T-helper 17 cell (primary cell): ENCODE data around the gene CD6. TPM values are rescaled to one million over a fixed set of nuclear protein-coding genes. Genes with fewer than 3 reads are reported as not detected.

Experiments
- ATAC-seq: fragments of 150-1000 bp; cut with Tn5 transposase; 2 replicates; pipeline ENCODE4 v1.10.0; 2021; ENCODE audit warnings: mild to moderate bottlenecking, moderate library complexity
- DNase-seq, 3 donors: peaks; one replicate each; pipeline versions ENCODE4 v3.0.0 to v3.0.0-alpha.2; 2020 to 2021
- H3K9me3 ChIP-seq: one replicate; pipeline ENCODE4 v1.7.0; 2013; ENCODE audit warnings: low read length, mild to moderate bottlenecking; ENCODE audit not compliant: control insufficient read depth, poor library complexity, severe bottlenecking
- H3K27ac Mint-ChIP-seq: one replicate; pipeline ENCODE4 v1.8.0; 2022; ENCODE audit warnings: mild to moderate bottlenecking, moderate library complexity, mixed read lengths
- H3K27me3 Mint-ChIP-seq: one replicate; pipeline ENCODE4 v1.8.0; 2022; ENCODE audit warnings: mixed read lengths
- H3K36me3 Mint-ChIP-seq: one replicate; pipeline ENCODE4 v1.8.0; 2022; ENCODE audit warnings: low read depth, mixed read lengths
- H3K4me1 Mint-ChIP-seq: one replicate; pipeline ENCODE4 v1.8.0; 2022; ENCODE audit warnings: mild to moderate bottlenecking, mixed read lengths
- H3K4me3 Mint-ChIP-seq: one replicate; pipeline ENCODE4 v1.8.0; 2022; ENCODE audit warnings: mild to moderate bottlenecking, moderate library complexity, mixed read lengths
- total RNA-seq, 4 donors: library from RNA in 2 of 4; stranded (reverse) in 2 of 4; gene quantifications; one replicate each; pipeline ENCODE4 v1.2.3 and lab custom pipeline; 2022 to 2026

The CD6 gene, protein sequence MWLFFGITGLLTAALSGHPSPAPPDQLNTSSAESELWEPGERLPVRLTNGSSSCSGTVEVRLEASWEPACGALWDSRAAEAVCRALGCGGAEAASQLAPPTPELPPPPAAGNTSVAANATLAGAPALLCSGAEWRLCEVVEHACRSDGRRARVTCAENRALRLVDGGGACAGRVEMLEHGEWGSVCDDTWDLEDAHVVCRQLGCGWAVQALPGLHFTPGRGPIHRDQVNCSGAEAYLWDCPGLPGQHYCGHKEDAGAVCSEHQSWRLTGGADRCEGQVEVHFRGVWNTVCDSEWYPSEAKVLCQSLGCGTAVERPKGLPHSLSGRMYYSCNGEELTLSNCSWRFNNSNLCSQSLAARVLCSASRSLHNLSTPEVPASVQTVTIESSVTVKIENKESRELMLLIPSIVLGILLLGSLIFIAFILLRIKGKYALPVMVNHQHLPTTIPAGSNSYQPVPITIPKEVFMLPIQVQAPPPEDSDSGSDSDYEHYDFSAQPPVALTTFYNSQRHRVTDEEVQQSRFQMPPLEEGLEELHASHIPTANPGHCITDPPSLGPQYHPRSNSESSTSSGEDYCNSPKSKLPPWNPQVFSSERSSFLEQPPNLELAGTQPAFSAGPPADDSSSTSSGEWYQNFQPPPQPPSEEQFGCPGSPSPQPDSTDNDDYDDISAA
- 100 to 1,000 TPM; 533 to 568 TPM for total RNA-seq
- total RNA-seq (lab: John Stamatoyannopoulos, UW) = 435 to 539 reads per million in 2 donors

- peak within 1 kb of the TSS; percentile 100 for H3K27ac Mint-ChIP-seq
- no peaks in the 10 kb centered on the region for H3K9me3 ChIP-seq
- ATAC-seq = peak; percentile 79
- H3K27me3 Mint-ChIP-seq = no peaks in the 10 kb centered on the region
- H3K36me3 Mint-ChIP-seq = peaks cover 10% of the 10 kb centered on the region
- peak in 2 of 3 donors; percentile 45 to 54 for DNase-seq
- peak within 1 kb of the TSS; percentile 100 for H3K4me3 Mint-ChIP-seq
- H3K4me1 Mint-ChIP-seq = peaks cover 34% of the 10 kb centered on the region
Observed at GRCh38 chr11:60971520-60971919, at the start of gene CD6. Gene CD6 (plus strand): TSS chr11:60971680. CDS start chr11:60971866, 186 bp downstream.

DNA sequence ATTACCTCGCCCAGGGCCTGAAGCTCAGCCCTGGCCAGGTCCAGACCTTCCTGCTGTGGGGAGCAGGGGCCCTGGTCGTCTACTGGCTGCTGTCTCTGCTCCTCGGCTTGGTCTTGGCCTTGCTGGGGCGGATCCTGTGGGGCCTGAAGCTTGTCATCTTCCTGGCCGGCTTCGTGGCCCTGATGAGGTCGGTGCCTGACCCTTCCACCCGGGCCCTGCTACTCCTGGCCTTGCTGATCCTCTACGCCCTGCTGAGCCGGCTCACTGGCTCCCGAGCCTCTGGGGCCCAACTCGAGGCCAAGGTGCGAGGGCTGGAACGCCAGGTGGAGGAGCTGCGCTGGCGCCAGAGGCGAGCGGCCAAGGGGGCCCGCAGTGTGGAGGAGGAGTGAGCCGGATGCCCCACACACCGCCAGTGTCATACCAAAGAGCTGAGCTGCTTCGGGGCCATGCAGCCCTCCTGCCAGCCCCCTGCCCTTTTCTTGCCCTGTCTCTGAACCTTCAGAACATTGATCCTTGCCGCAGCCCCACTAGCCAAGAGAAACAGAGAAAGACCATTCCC is 49.6 kb upstream of the CD6 start:
- H3K4me3 Mint-ChIP-seq = no peak overlapping the region

GRCh38 chr11:60922906-60923305 is 48.6 kb upstream of the CD6 start:
- DNase-seq = no peak
- peaks cover 9% of the 10 kb centered on the region for H3K36me3 Mint-ChIP-seq
- H3K9me3 ChIP-seq = no peaks in the 10 kb centered on the region
- H3K4me1 Mint-ChIP-seq = peaks cover 12% of the 10 kb centered on the region
- H3K4me3 Mint-ChIP-seq = no peak overlapping the region
- H3K27me3 Mint-ChIP-seq = peaks cover 42% of the 10 kb centered on the region
- no peak for ATAC-seq
- H3K27ac Mint-ChIP-seq = no peak overlapping the region

More for the DNA sequence above, 49.6 kb upstream of the CD6 start:
- no peak for DNase-seq
- no peak for ATAC-seq
- H3K9me3 ChIP-seq = no peaks in the 10 kb centered on the region
- H3K36me3 Mint-ChIP-seq = peaks cover 9% of the 10 kb centered on the region
- peaks cover 17% of the 10 kb centered on the region for H3K4me1 Mint-ChIP-seq
- peaks cover 32% of the 10 kb centered on the region for H3K27me3 Mint-ChIP-seq
- no peak overlapping the region for H3K27ac Mint-ChIP-seq

- no peak overlapping the region for H3K27ac Mint-ChIP-seq
- no peaks in the 10 kb centered on the region for H3K9me3 ChIP-seq
- peaks cover 42% of the 10 kb centered on the region for H3K27me3 Mint-ChIP-seq
- H3K36me3 Mint-ChIP-seq = peaks cover 9% of the 10 kb centered on the region
- DNase-seq = no peak
- H3K4me3 Mint-ChIP-seq = peak overlapping the region; percentile 79
- peaks cover 10% of the 10 kb centered on the region for H3K4me1 Mint-ChIP-seq
- no peak for ATAC-seq
Observed at GRCh38 chr11:60923326-60923725, 48.2 kb upstream of the CD6 start.

GRCh38 chr11:60923800-60924109 is 47.7 kb upstream of the CD6 start:
- Mint-ChIP-seq H3K27ac (no peak overlapping the region), H3K27me3 (peaks cover 42% of the 10 kb centered on the region), H3K4me3 (peak overlapping the region; percentile 79), H3K4me1 (peaks cover 10% of the 10 kb centered on the region), H3K36me3 (peaks cover 9% of the 10 kb centered on the region)
- H3K9me3 ChIP-seq = no peaks in the 10 kb centered on the region
- ATAC-seq (no peak), DNase-seq (no peak)

DNA sequence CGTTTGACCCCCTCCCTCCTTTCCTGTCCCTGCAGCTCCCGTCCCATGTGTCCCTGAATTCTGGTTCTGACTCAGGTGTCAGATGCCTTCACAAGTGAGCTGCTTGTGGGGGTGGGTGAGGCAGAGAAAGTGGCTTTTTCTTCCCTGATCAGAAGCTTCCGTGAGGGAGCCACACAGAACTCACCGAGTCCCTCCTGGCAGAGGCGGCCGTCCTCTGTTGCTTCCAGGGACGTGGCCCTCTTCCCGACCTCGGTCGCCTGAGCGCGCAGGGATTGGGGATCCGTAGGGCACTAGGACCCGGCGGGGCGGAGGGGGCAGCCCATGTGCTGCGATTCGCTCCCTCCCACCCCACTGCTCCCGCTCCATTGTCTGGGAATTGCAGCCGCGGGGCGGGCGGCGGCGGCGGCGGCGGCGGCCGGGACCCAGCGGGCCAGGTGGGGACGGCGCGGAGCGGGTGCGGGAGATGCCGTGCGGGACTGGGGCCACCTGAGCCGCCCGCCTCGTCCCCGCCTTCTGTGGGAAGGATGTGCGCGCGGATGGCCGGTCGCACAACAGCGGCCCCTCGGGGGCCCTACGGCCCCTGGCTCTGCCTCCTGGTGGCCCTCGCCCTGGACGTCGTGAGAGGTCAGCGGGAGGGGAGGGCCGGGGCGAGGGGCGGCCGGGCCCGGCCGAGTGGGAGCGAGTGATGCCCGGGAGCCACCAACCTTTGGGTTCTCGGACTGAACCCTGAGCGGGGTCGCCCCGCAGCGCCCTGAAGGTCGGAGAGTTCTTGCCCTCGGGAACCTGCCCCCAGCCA is 47.2 kb upstream of the CD6 start, which contains the start of gene TMEM132A:
TSS of gene TMEM132A (plus strand) at position 351 of the 796 bp plus-strand sequence. CDS start at position 525, 174 bp downstream.
- peaks cover 10% of the 10 kb centered on the region for H3K4me1 Mint-ChIP-seq
- no peak within 1 kb of the TSS for H3K27ac Mint-ChIP-seq
- peaks cover 9% of the 10 kb centered on the region for H3K36me3 Mint-ChIP-seq
- H3K27me3 Mint-ChIP-seq = peaks cover 44% of the 10 kb centered on the region
- no peak for DNase-seq
- H3K4me3 Mint-ChIP-seq = peak within 1 kb of the TSS; percentile 79
- peak; percentile 55 for ATAC-seq
- H3K9me3 ChIP-seq = no peaks in the 10 kb centered on the region

DNA sequence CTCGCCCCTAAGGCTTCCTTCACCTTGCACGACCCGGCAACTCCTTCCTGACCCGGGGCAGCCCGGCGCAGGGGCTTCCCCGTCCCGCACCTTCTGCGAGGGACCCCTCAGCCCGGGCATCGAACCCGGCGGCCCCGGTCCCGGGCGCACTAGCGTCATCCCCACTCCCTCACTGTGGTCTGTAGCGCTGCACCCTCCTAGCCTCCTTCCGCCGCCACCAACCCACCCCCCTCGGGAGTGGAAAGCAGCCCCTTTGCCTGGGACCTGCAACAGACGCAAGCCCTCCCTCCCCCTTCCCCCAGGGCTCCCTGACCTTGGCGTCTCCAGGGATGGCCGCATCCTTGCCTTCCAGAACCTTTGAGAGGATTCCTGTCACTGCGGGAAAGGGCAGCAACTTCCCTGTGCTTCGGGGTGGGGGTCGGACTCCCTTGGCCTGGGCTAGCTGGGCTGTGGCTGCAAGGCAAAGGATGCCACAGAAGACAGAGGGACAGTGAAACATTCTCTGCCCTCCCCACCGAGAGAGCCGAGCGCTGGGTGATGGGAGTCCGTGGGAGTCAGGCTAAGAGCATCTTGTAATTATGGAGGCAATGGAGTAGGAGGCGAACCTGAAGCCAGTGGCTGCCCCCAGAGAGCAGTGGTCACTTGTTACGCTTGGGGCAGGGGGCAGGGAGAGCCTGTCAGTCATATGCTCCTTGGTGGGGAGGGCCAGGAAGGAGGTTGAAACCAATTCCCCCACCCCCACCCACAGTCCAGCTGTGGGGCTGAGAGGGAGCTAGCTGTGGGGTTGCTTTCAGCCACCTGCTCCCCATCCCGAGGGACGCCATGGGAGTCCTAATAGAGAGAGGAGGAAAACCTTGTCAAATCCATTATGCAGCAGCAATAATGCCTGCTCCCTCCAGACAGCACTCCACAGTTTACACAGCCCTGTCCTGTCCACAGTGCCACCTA is 46.3 kb upstream of the CD6 start:
- Mint-ChIP-seq H3K4me1 (peaks cover 10% of the 10 kb centered on the region), H3K27me3 (peaks cover 53% of the 10 kb centered on the region), H3K36me3 (peaks cover 10% of the 10 kb centered on the region), H3K4me3 (peak overlapping the region; percentile 79), H3K27ac (no peak overlapping the region)
- H3K9me3 ChIP-seq = no peaks in the 10 kb centered on the region
- DNase-seq = no peak
- peak; percentile 51 for ATAC-seq

DNA sequence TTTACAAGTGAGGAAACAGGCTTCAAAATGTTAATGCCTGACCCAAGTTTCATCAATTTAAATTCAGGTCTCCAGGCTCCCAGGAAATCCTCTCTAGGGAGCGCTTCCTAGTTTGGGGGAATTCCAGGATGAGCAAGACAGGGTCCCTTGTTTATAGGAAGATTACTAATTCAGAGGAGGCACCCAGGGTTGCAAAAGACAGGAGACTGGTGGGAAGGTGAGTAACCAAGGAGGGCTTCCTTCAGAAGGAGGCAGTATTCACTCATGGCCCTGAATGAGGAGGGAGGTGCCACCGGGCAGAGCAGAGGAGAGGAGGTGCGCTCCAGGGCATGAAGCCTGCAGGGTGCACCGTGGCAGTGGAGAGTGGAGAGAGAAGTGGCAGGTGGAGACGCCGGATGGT is 45.6 kb upstream of the CD6 start:
- no peak for DNase-seq
- H3K36me3 Mint-ChIP-seq = peaks cover 7% of the 10 kb centered on the region
- H3K9me3 ChIP-seq = no peaks in the 10 kb centered on the region
- H3K4me1 Mint-ChIP-seq = peaks cover 10% of the 10 kb centered on the region
- H3K27ac Mint-ChIP-seq = no peak overlapping the region
- ATAC-seq = no peak
- peaks cover 54% of the 10 kb centered on the region for H3K27me3 Mint-ChIP-seq
- peak overlapping the region; percentile 79 for H3K4me3 Mint-ChIP-seq

- Mint-ChIP-seq H3K36me3 (peaks cover 7% of the 10 kb centered on the region), H3K4me3 (peak overlapping the region; percentile 3), H3K27me3 (peaks cover 54% of the 10 kb centered on the region), H3K27ac (no peak overlapping the region), H3K4me1 (peaks cover 10% of the 10 kb centered on the region)
- ATAC-seq (no peak), DNase-seq (no peak)
- no peaks in the 10 kb centered on the region for H3K9me3 ChIP-seq
Observed at GRCh38 chr11:60926500-60926899, 45.0 kb upstream of the CD6 start.

GRCh38 chr11:60927061-60927592 is 44.4 kb upstream of the CD6 start:
- no peak for DNase-seq
- Mint-ChIP-seq H3K27ac (no peak overlapping the region), H3K4me1 (peaks cover 10% of the 10 kb centered on the region), H3K27me3 (peaks cover 53% of the 10 kb centered on the region), H3K4me3 (no peak overlapping the region), H3K36me3 (peaks cover 7% of the 10 kb centered on the region)
- ATAC-seq = no peak
- H3K9me3 ChIP-seq = no peaks in the 10 kb centered on the region

GRCh38 chr11:60927600-60927999 is 43.9 kb upstream of the CD6 start:
- Mint-ChIP-seq H3K4me1 (peaks cover 7% of the 10 kb centered on the region), H3K27ac (no peak overlapping the region), H3K27me3 (peaks cover 48% of the 10 kb centered on the region), H3K36me3 (peaks cover 3% of the 10 kb centered on the region), H3K4me3 (no peak overlapping the region)
- DNase-seq = no peak
- ATAC-seq = no peak
- no peaks in the 10 kb centered on the region for H3K9me3 ChIP-seq

DNA sequence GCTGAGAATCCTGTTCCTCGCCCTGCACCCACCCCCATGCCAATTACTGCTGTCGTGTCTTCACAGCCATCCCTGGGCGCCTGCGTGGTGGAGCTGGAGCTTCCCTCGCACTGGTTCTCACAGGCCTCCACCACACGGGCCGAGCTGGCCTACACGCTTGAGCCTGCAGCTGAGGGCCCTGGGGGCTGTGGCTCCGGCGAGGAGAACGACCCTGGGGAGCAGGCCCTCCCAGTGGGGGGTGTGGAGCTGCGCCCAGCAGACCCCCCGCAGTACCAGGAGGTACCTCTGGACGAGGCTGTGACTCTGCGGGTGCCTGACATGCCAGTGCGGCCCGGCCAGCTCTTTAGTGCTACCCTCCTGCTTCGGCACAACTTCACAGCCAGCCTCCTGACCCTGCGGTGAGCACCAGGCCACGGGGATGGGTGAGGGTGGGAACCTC is 42.9 kb upstream of the CD6 start:
- DNase-seq = no peak
- H3K36me3 Mint-ChIP-seq = peaks cover 3% of the 10 kb centered on the region
- H3K4me3 Mint-ChIP-seq = no peak overlapping the region
- peaks cover 41% of the 10 kb centered on the region for H3K27me3 Mint-ChIP-seq
- H3K4me1 Mint-ChIP-seq = peaks cover 5% of the 10 kb centered on the region
- H3K9me3 ChIP-seq = no peaks in the 10 kb centered on the region
- ATAC-seq = no peak
- H3K27ac Mint-ChIP-seq = no peak overlapping the region
